ENCODE data around the gene PIM3. TPM values are rescaled to one million over a fixed set of nuclear protein-coding genes. Genes with fewer than 3 reads are reported as not detected.

The PIM3 gene
- total and polyA plus RNA-seq, 2 of the 8 experiments (the other 6 are each of a cell fraction or from before 2014, with no cell fraction given) = 22.6 to 30.0 TPM

GRCh38 chr22:49941507-49942316 is 18.9 kb upstream of the PIM3 start:
- Histone ChIP-seq H4K8ac (ENCODE audit: extremely low read depth, insufficient read depth, low read length) (no peak overlapping the region), H2BK5ac (ENCODE audit: low read depth, low read length) (no peak overlapping the region), H3K23ac (ENCODE audit: insufficient read length) (no peak overlapping the region), H2AK5ac (ENCODE audit: low read depth, low read length) (0 out of 2 replicates have a peak overlapping the region, but pooled peaks have one; percentile 82), H3K27me3 (replicated peaks in 1 of 4; ENCODE audit: control insufficient read depth in 3 of 4, extremely low read depth in 1 of 4, insufficient read depth in 3 of 4, low read length in 3 of 4) (no peaks in the 10 kb centered on the region; a peak in 1 of 7 replicates), H3K79me1 (ENCODE audit: low read depth, low read length) (no peaks in the 10 kb centered on the region), H4K91ac (replicated peaks; ENCODE audit: insufficient read length, low read length) (no peak overlapping the region), H2BK12ac (ENCODE audit: low read depth, low read length) (no peak overlapping the region), H3K27ac (ENCODE audit: low read depth, low read length) (no peak overlapping the region), H3K4me3 (ENCODE audit: extremely low read depth in 1 of 4, insufficient read depth in 2 of 4, low read depth in 3 of 4, low read length in 4 of 4) (no peak overlapping the region), H2BK120ac (replicated peaks; ENCODE audit: low read depth, low read length) (no peak overlapping the region), H2AFZ (ENCODE audit: low read length) (no peak overlapping the region), H3K4ac (replicated peaks; ENCODE audit: insufficient read length, low read depth, low read length) (no peak overlapping the region), H3K14ac (ENCODE audit: insufficient read length) (no peak overlapping the region), H2BK20ac (ENCODE audit: low read length) (0 out of 2 replicates have a peak overlapping the region, but pooled peaks have one; percentile 13), H4K20me1 (replicated peaks in 1 of 2; ENCODE audit: control insufficient read depth in 1 of 2, insufficient read depth in 2 of 2, low read length in 2 of 2) (peaks cover 0 to 2% of the 10 kb centered on the region in 2 experiments), H3K4me1 (replicated peaks in 1 of 4; ENCODE audit: control insufficient read depth in 3 of 4, insufficient read depth in 4 of 4, low read length in 3 of 4) (peaks cover 3 to 16% (median 9%) of the 10 kb centered on the region in 4 experiments), H3K36me3 (ENCODE audit: control insufficient read depth in 2 of 4, insufficient read depth in 4 of 4, low read length in 3 of 4) (no peaks in the 10 kb centered on the region), H4K5ac (ENCODE audit: insufficient read length, low read depth, low read length) (no peak overlapping the region), H3K23me2 (ENCODE audit: low read depth, low read length) (peaks cover 3% of the 10 kb centered on the region; the same call in 1 of the 2 replicates), H3K79me2 (ENCODE audit: control insufficient read depth in 1 of 2, insufficient read depth in 2 of 2, low read length in 2 of 2) (no peaks in the 10 kb centered on the region), H2BK15ac (ENCODE audit: low read length) (0 out of 2 replicates have a peak overlapping the region, but pooled peaks have one; percentile 13), H3K4me2 (ENCODE audit: insufficient read depth in 1 of 2, low read depth in 2 of 2, low read length in 2 of 2) (no peak overlapping the region), H3K18ac (ENCODE audit: extremely low read depth, low read length) (no peak overlapping the region), H3K9ac (replicated peaks in 1 of 4; ENCODE audit: extremely low read depth in 1 of 4, low read depth in 3 of 4, low read length in 3 of 4) (no peak overlapping the region), H3K56ac (replicated peaks; ENCODE audit: insufficient read length, low read depth, low read length) (no peak overlapping the region), H3K9me3 (ENCODE audit: insufficient read depth in 2 of 2, low read depth in 1 of 2, low read length in 1 of 2) (no peaks in the 10 kb centered on the region)
- TF ChIP-seq BCL11A (IDR thresholded peaks at IDR 0.05; ENCODE audit: low read depth in 2 of 2, low read length in 2 of 2) = no peak
- no peak for TF ChIP-seq FOSL1 (IDR thresholded peaks at IDR 0.05; ENCODE audit: insufficient read depth, low read depth, low read length)
- no peak for TF ChIP-seq NRF1 (IDR thresholded peaks at IDR 0.05; ENCODE audit: low read depth, low read length)
- TF ChIP-seq, protein P1, sequence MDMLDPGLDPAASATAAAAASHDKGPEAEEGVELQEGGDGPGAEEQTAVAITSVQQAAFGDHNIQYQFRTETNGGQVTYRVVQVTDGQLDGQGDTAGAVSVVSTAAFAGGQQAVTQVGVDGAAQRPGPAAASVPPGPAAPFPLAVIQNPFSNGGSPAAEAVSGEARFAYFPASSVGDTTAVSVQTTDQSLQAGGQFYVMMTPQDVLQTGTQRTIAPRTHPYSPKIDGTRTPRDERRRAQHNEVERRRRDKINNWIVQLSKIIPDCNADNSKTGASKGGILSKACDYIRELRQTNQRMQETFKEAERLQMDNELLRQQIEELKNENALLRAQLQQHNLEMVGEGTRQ (IDR thresholded peaks at IDR 0.05; ENCODE audit: low read length) = no peak
- TF ChIP-seq POU5F1 (IDR thresholded peaks at IDR 0.05; ENCODE audit: low read depth, low read length) = no peak
- ChIA-PET POLR2A (ENCODE audit: partially characterized antibody) (no interaction called here), CTCF (ENCODE audit: partially characterized antibody) (no interaction called here)
- 92% methylated on average over 17 of the region's 17 CpGs; no CpG with 5 or more reads in 1 of the 2 experiments for WGBS, 2 experiments (ENCODE audit: extremely low coverage in 1 of 2, insufficient coverage in 1 of 2, insufficient read length in 1 of 2, insufficient replicate concordance in 2 of 2, low coverage in 1 of 2, low lambda C conversion rate in 2 of 2, missing lambda C conversion rate in 1 of 2)
- no peak for DNase-seq (ENCODE audit: low read depth in 1 of 2, low spot score in 2 of 2)
- no peak for FAIRE-seq

All from H1 (cell line).